HG02938 (cell line): Measurements from ENCODE around the gene NT5DC4.

Experiments used
- ATAC-seq: cut with Tn5 transposase; IDR thresholded peaks from one replicate; pipeline ENCODE4 v1.9.1; 2021; ENCODE audit warnings: mild to moderate bottlenecking, moderate library complexity; ENCODE audit not compliant: unreplicated experiment

Gene NT5DC4

DNA sequence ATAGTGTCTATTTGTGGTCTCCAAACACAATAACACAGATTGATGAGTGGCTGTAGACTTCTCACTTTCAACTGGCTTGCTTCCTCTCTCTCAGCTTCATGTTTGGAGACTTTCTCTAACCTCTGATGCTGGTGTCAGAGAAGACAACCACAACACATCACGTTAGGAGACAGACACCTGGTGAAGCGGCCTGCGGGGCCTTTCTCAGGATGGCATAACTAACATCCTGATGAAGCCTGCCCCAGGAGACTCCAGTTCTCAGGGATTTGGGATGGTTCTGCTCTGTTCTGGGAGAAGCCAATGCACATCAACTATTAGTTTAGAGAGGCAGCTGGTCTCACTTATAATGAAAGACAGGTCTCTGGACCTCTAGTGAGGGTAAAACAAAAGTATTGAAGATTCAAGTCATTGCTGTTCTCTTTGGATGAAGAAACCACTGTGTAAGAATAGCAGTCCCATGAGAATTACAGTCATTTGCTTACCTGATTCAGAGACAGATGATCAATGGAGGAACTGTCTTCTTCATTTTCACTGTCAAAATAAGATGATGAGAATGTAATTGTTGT is 61.5 kb downstream of the NT5DC4 start:
- peak; percentile 89 for ATAC-seq

DNA sequence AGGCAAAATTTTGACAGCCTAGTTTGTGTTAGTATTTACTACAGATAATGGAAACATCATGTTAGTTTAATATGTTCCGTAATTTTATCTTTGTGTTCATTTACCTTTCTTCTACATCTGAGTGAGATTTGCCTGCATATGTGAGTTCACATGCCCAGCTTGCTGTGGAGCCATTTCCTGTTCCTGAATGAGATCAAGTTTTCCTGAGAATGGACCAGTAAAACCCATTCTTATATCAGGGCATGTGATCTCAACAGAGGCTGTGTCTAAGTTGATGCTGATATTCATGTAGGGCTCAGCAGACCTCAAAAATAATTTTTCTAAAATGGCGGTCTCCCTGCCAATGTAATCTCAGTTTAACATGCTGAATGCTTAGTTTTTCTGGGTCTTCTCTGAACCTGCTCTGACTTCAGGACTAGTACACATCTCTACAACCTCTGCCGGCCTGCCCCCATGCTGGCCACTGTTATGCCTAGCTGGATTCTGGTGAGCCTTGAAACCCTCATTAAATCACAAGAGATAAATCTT is 62.4 kb downstream of the NT5DC4 start:
- ATAC-seq = no peak

DNA sequence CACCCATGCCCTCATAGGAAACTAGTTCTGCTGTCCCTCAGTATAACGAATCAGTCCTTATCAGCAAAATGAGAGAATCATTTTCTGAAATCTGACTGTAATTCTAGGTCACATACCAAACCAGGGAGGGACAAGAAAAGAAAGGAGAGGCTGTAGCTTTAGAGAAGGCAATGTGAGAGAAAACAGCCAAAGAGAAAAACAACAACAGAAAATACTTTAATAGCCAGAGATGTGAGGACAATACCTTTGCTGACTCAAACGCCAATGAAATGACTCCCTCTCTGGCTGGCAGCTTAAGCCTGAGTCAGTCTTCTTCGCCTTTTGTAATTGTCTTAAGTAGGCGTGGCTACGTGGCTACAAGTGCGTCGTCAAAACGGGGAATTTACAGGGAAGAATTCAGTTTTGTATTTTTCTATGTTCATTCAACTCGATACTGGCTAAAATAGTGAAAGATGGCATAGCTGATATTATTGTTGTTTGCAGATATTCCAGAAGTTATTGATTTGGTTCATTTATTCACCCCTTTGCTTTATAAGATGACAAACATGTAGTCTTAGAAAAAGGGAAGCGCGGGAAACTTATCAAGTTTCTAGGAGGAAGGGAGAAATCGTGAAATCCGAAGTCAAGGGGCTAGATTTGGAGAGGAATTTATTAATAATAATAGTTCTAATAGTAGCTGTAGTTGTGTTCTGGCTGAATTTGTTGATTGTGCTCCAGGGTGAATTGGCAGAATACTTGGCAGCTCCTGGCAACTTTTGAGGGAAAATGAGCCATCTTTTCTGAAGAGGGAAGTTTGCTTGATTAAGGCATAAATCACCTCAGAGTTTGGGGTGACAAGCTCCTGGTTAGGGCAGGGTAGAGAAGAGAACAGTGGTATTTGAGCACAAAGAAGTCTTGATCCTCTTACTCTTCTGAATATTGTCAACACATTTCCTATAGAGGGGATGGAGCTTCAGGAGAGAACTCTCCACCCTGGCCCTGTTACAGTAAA is 63.7 kb downstream of the NT5DC4 start, which contains the start of gene IL1A:
TSS of gene IL1A (minus strand) at position 295 of the 991 bp plus-strand sequence. CDS start 723 bp downstream, outside the sequence.
- no peak for ATAC-seq

DNA sequence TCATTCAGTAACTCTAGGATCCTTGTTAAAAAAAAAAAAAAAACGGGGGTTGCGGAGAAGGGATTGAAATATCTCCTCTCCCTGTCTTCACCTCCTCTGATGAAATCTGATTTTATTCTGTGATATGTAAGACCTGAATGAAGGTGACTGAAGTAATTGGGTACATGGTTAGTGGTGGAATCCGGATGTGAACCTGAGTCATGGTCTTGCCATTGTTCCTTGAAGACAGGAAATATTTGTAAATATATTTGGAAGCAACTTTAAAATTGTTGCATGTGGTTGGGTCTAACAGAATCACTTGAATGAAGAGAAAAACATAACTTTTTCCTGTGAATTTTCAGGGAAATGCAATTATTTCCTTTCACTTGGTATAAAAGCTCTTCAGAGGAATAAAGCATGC is 66.5 kb downstream of the NT5DC4 start:
- no peak for ATAC-seq

DNA sequence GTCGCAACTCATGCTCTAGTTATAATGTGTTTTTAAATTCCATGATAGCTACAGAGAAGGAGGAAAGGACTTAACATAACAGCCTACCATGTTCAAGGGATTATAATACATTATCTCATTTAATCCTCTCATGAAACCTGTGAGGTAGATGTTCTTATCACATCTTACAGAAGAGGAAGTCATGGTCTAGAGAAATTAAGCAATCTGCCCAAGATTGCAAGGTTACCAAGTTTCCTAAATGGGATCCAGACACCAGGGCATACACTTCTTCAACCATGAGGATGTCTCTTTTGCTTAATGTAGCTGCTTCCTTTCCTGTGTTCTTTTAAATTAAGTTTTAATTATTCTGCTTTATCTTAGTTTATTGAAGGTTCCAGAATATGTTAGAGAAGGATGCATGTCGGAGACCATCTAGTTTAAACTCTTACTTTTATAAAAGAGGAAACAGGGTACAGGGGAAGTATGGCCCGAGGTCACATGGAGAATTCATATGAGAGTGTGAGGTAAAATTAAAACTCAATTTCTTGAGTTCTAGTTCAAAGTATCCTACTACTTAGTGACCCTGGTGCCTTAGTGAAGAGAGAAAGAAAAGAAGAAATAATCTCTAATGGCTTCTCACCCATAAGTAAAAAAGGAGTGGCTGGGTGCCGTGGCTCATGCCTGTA is 67.0 kb downstream of the NT5DC4 start:
- no peak for ATAC-seq

DNA sequence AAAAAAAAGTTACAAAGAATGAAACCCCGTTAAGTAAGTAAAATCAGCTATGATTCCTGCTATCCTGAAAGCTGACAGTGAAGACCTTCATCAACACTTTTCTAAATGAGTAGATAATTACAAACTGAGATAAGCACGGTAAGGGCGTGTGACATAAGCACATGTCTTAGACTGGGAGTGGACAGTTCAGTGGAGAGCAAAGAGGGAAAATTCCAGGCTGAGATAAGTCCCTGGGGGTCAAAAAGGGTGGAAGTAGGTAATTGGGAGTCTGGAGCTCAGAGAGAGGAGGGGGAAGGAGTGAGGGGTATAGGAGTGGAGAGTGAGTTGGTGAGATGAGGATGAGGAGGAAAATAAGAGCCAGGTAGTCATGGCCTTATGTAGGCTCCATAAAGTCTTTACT is 67.8 kb downstream of the NT5DC4 start:
- ATAC-seq = no peak
